Putamen (tissue), 1 donor: ENCODE results near the gene TMEM238L.

Source experiments
- DNase-seq: peaks from one replicate; pipeline ENCODE4 v3.0.0-alpha.2; 2016; ENCODE audit warnings: low spot score

Gene TMEM238L

DNA sequence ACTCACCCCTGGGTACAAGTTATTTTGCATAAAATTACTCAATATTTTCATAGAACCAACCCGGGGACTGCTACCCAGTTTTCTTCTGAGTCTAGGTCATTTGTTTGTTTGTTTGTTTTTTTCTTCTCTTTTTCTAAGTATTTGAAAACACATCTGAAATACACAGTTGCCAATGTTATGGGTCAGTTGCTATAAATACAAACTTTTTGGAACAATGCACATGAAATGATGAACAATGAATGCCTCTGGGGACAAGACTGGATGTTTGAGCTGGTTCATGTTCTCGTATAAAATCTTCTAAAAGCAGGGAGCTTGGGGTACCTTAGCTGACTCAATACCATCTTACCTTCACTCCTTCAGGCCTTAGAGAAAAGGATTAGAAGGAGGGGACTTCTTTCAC, 30.5 kb downstream of the TMEM238L start:
- no peak for DNase-seq

DNA sequence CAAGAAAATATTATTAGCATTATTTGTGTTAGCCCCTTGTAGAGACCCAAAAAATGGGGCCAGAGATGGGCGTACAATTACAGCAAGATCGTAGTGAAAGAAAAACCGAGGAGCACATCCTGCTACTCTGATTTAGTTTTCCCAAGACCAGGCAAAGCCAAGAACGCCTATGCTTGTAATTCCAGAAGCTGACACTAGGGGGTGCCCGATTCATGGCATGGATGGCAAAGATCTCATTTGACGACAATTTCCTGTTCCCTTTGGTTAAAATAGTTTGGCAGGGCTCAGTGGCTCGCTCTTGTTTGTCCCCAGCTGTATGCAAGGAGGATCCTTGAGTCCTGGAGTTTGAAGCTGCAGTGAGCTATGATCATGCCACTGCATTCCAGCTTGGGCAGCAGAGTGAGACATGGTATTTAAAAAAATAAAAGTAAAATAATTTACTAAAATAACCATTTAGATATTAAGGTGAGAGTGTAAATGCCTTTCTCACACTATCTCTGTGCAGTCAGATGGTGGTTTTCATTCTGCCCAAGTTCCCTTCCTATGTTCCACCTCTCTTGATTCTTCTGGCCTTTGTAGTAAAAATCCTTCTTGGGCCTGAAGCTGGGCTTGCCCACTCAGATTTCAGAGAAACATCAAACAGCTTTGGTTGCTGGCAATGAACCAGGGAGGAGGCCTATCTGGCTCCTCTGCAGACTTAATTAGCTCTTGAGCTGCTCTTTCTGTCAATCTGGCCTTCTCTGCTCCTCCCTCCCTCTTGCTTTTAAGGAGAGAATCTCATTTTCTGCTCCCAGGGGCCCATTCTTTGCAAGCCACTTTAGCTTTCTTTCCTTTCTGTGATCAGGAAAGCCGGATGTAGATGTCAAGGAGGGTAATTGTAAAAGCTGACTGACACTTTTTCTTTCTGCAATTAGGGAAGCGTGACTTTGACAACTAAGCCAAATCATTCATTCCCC, 31.2 kb downstream of the TMEM238L start:
- DNase-seq = no peak

DNA sequence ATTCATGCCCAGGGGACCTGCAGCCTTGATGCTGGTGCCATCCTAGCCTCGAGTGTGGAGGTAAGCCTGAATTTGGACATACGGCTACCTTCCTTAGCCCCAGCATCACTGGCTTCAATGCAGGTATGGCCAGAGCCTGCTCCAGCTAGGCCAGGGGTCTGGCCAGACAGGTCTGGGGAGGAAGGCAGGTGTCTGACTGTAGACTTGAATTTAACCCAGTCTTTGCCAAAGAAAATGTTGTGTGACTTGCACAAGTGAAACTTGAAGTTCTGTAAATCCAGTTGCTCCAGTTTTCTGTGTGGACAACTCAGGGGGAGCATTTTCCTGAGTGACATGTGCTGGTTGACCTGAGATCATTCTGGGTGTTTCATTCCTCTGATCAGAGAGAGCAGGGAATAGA, 32.8 kb downstream of the TMEM238L start:
- DNase-seq = no peak

DNA sequence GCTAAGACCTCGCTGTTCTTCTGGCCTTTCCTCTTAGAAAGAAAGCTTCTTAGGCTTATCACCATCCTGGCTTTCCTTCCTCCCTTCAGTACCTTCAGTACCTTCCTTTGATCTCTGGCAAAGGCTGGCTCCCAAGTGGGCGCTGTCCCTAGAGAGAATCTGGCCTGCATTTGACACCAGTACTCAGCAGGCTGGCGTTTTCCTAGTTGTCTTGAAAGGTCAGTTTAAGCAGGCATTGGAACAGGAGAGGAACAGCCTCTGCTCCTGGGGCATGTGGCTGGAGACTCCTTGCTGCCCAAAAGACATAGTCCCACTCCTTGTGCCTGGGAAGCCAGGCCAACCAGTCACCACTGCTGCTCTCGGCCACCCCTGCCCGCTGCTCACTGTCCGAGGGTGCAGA, 34.1 kb downstream of the TMEM238L start:
- DNase-seq = no peak

DNA sequence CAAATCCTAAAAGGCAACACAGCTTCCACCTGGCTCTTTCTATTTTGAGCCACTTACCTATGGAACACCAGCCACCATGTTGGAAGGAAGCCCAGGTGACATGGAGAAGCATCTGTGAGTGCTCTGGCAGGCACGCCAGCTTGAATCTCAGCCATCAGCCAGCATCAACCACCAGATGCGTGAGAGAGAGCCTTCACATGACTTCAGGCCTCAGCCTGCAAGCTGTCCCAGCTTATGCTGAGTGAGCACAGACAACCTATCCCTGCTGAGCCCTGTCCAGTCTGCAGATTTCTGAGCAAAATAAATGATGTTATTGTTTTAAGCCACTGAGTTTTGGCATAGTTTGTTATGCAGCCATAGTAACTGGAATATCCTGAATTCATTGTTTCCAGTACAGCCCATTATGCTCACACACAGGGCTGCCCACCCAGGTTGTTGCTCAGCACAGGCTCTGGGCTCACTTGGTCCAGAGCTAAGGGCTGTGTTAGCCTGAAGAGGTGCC, 35.1 kb downstream of the TMEM238L start:
- no peak for DNase-seq

DNA sequence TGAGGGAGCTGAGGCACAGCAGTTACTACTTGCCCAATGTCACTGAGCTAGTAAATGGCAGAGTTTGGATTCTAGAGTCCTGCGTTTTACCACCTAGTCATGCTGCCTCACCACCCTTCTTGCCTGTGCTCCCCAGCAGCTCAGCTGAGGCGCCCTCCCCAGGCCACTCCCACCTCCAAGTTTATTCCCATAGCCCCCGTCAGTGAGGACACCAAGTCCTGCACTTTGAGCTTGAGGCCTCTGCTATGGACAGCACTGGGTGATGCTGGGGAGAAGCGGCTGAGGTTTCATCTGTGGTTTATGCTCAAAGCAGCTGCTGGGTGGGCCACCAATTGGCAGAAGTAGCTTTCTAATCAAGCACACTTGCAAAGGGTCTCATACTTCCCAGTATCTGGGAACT, 36.7 kb downstream of the TMEM238L start:
- DNase-seq = no peak

DNA sequence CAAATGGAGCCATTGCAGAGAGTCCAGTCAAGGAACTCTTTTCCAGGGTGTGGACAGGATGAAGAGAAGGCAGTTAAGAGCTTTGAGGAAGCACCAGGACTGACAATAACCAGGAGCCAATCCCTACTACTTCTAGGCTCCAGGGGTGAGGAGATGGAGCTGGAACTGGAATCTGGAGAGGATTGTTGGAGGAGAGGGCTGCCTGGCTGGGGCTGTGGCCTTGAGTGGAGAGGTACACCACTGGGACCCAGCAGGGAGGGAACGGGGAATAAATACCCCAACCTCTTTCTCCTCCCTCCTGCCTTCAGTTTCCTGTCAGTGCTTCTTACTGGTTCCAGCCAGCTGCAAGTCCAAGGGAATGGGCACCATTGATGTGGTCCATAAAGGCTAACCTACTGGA, 41.9 kb downstream of the TMEM238L start:
- no peak for DNase-seq

DNA sequence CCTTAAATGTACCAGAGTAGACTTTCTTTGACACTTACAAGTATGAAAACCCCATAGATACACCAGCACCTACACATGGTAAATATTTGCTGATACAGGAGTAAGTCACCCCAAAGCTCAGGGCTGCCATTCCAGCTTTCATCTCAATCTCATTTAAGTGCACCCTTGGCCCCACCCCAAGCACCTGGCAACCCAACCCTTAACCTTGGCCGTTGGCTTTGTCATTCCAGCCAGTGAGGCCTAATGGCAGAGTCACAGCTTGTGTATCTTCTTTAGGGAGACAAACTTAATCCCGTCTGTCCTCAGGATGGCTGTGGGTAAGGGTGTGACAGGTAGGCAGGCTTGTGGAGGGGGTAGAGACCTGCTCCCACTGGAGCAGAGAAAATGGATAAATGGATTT, 42.6 kb downstream of the TMEM238L start:
- no peak for DNase-seq

DNA sequence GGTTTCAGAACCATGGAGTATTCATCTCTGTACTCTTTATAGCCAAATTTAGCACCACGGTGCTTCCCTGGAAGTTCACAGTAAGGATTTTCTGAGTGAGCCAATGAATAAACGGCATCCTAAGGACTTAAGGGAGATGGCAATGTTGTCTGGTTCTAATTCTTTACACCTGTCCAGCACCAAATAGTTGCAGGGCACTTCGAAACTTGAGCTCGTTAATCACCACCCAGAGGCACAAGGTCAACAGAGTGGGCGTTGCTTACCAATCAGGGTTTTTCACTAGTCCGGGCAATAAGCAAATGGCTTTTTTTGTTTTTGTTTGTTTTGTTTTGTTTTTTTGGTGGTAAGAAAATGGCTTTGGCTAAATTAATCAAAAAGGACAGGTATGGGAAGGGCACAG, 45.8 kb downstream of the TMEM238L start:
- no peak for DNase-seq

DNA sequence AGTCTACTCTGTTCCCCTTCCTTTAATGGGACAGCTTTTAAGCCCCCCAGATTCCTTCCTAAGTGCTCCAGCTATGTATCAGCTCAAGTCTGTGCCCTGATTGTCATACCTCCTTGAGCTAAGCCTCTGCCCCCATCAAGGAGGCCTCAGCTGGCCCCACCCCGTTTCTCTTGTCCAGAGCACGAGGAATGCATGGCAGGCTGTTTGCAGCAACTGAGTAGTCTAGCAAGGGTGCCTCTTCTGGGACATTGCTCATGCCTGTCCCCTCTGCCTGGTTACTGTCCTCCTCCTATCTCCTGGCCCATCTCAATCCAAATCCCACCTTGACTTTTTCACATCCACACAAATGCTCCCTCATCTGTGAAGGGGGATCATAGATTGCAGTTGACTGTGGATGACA, 46.3 kb downstream of the TMEM238L start:
- DNase-seq = no peak

DNA sequence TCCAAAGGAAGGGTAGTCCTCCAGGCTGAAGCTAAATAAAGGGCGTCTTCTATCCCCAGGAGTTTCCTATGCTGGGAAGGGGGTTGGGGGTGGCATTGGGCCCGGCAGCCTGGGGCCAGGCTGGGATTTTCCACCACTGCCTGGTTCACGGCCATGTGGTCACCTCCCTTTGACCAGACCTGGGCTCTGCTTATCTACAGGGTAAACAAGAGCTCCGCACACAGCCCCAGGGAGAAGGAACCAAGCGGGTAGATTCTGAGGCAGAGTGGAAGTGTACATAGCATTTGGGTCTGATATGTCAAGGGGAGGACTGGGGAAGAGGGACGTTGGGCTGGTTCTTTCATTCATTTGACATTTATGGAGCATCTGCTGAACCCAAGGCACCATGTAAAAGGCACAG, 46.8 kb downstream of the TMEM238L start:
- no peak for DNase-seq

DNA sequence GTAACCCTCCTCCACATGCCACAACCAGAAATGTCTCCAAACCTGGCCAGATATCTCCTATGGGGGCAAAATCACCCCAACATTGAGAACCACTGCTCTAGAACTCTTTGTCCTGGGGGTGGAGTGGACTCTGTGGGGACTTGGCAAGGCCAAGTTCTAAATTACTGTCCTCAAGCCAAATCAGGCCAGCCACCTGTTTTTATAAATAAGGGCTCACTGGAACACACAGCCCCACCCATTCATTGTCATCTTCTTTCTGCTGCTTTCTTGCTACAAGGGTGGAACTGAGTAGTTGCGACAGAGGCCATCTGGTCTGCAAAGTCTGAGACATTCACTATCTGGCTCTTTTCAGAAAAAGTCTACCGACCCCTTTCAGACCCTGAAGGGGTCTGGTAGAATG, 47.3 kb downstream of the TMEM238L start:
- DNase-seq = no peak

DNA sequence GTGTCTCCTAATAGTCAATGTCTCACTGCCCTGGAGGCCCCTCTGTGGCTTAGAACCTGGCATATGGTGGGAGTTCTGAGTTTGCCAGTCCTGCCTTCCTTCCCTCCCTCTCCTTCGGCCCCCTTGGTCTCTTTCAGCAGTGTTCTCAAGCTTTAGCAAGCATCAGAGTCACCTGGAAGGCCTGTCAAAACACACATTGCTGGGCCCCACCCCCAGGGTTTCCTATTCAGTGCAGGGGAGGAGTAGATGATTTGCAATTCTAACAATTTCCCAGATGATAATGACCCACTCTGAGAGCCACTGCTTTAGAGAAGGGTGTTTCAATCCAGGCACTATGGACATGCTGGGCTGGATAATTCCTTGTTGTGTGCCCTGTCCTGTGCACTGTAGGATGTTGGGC, 47.7 kb downstream of the TMEM238L start:
- no peak for DNase-seq

DNA sequence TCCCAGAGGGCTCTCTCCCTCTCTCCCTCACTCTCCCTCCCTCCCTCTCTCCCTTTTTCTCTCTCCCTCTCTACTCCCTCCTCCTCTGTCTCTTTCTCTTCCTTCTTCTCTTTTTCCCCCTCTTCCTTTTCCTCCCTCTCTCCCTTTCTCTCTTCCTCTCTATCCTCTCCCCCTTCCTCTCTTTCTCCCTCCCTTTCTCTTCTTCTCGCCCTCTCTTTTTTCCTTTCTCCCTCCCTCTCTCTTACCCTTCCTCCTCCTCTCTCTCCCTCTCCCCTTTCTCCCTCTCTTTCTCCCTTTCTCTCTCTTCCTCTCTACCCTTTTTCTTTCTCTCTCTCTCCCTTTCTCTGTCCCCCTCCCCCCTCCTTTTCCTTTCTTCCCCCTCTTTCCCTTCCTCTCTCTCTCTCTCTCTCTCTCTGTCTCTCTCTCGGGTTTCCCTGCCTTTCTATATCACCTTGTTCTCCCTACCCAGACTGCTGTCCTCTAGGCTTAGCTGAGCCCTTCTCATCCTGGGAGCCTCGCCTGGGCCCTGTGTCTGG, 48.2 kb downstream of the TMEM238L start:
- DNase-seq = no peak

DNA sequence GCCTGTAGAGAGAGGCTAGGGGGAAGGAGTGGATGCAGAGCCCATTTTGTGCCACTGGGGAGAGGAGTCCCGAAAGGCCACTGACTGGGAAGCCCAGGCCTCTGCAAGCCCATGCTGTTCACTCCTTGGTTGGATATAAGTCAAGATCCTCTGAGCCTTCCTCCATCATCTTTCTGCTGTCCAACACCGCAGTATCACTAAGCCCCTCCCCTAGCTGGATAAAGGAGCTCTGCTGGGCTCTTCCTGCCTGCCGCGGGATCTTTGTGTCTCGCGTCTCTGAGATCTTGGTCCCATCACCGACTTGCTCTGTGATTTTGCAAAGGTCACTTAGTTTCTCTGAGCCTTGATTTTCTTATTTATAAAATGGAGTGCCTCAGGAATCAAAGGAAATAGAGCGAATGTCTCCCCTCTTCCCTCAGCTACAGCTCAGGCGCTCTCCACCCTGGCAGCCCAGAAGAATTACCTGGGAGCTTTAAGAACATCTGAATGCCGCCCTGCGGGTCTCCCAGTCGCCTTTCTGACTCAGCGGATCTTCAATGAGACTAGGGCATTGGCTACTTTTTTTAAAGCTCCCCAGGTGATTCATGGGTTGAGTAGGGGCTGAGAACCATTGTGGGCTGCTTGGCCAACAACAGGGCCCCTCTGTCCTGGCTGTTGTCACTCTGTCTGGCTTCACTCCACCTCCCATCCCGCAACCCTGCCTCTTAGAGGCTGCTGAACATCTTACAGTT, 48.9 kb downstream of the TMEM238L start:
- DNase-seq = no peak

DNA sequence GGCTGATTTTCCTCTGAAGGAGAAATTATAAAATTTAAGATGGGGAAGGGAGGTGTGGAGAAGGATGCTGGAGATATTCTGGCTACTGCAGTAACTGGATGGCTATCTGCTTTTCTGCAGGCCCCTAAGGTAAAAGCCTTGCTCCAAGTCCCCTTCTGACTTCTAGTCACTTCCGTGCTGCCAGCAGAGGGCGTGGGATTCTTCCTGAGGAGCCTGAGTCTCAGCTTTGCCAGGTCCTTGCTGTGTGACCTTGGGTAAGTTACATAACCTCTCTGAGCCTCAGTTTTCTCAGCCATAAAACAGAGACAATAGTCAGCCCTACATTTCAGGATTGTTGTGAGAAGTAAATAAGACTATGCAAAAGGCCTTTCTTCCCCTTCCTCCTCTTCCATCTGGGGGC, 49.8 kb downstream of the TMEM238L start:
- DNase-seq = no peak

DNA sequence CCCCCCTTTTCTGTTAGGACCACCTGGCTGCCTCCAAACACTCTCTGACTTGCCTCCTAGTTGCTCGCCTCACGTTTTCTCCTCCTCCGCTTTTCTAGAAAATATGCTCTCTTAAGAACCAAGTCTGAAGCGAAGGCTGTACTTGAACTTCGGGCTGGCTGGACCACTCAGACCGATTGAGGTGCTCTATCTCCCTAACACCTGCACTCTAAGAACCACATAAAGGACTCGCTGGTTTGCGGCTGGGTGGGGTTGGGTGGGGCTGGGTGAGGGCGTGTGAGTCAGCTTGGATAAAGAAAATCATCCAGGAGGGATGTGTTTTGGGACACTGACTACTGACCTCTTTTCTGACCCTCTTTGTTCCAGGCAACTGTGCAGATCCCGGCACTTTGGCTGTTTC, 51.2 kb downstream of the TMEM238L start:
- DNase-seq = no peak

DNA sequence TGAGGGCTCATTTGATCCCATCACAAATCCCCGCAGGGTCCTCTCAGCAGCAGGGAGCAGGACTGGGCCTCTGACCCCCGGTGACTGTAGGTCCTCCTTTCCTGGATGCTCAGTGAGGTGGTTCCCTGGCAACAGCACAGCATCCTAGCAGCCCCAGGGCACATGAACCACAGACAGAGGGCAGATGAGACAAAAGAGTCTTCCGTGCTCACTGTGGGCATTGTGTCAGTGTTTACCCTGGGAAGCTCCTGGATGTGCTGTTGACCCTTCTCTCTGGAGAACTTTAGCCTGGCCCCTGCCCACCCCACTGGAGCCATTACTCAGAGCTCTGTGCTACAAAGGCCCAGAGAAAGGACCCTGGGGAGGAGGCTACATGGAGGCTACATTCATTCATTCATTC, 52.3 kb downstream of the TMEM238L start:
- no peak for DNase-seq

DNA sequence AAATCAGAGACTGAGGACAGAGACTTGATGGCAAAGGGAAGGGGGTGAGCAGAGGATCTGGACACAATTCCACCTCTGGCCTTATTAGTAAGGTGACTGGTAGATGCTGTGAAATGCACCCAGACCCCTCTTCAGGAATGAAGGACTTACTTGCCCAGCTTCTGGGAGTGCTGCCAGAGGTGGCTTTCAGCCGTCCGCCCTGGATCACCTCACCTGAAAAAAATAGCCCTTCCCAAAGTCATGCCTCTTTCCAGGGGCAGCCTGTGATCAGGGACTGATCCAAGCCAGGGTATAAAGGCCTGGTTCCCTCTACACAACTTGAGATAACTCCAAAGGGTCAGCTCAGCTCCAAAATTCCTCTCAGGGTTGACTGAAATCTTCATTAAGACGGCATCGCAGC, 53.7 kb downstream of the TMEM238L start:
- DNase-seq = no peak

DNA sequence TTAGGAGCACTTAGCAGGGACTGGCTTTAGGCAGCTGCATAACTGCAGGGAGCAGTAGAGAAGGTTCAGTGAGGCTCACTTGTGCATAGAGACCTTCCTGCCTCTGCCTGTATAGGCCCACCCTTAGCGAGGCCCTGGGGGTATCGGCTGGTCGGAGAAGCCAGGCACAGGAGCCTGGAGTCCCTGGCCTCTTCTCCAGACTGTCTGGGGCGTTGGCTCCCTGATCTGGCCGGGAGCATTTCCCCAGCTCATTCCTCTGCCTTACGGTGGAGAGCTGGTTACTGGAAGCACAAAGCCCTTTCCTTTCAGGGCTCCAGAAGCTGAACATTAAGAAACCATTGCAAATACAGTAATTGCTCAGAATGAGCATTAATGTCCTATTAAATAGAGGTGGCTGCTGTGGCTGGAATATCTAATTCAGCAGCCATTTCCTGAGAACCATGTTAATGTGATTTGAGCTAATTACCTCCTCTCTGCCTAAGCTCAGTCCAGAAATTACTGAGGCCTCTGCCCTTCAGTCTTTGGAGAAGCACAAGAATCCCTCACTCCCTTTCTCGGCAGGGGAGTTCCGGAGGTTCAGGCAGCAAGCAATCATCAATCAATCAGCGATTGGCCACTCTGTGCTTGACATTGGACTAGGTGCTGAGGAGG, 55.2 kb downstream of the TMEM238L start:
- no peak for DNase-seq

DNA sequence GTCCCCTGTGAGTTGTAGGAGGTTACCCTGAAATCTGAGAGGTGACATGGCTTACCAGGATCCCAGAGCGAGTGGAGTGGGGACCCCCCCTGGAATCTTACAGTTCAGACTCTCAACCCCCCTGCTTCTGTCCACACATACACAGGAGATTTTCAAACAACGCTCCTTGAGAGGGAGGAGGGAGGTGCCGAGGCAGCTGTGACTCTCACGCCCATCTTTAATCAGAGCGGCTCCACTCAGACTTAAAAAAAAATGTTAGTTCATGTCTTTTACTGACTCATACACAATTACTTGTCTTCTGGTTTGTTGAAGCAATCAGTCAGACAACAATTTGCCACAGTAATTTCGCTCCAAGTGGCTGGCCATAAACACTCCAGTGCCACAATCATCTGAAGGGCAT, 58.7 kb downstream of the TMEM238L start:
- no peak for DNase-seq
